Measurements from ENCODE around the gene WDR54.

The WDR54 gene

GRCh38 chr2:74421221-74421870, at the start of gene WDR54, which contains the start of gene C2orf81:
TSS of gene WDR54 (plus strand) at chr2:74421730. CDS start at chr2:74422154, 424 bp downstream.
TSS of gene C2orf81 (minus strand) at chr2:74421619. CDS start at chr2:74421560, 59 bp downstream.
- peak; percentile 90 to 91 for DNase-seq

GRCh38 chr2:74372674-74373073, 48.9 kb upstream of the WDR54 start:
- no peak for DNase-seq

- DNase-seq, result no peak
Measured at GRCh38 chr2:74373221-74373676, 48.3 kb upstream of the WDR54 start.

- no peak for DNase-seq
Measured at GRCh38 chr2:74373985-74374384, 47.5 kb upstream of the WDR54 start.

GRCh38 chr2:74374509-74375205, 46.9 kb upstream of the WDR54 start:
- DNase-seq, result no peak

- no peak for DNase-seq
Measured at GRCh38 chr2:74375838-74376237, 45.7 kb upstream of the WDR54 start.

- DNase-seq, result no peak
Measured at GRCh38 chr2:74378007-74378406, 43.5 kb upstream of the WDR54 start.

- DNase-seq, result peak in 1 of 2 donors; percentile 15
Measured at GRCh38 chr2:74379851-74380789, 41.4 kb upstream of the WDR54 start, which contains the start of gene DCTN1. TSS of gene DCTN1 (minus strand) at chr2:74380311. CDS start at chr2:74380037, 274 bp downstream.

- DNase-seq, result no peak
Measured at GRCh38 chr2:74381751-74382150, 39.8 kb upstream of the WDR54 start.

- no peak for DNase-seq
Measured at GRCh38 chr2:74383254-74383653, 38.3 kb upstream of the WDR54 start.

GRCh38 chr2:74384051-74384450, 37.5 kb upstream of the WDR54 start:
- DNase-seq, result no peak

GRCh38 chr2:74385396-74385795, 36.1 kb upstream of the WDR54 start:
- DNase-seq, result no peak

GRCh38 chr2:74387346-74387745, 34.2 kb upstream of the WDR54 start:
- DNase-seq, result no peak

- no peak for DNase-seq
Measured at GRCh38 chr2:74390606-74391005, 30.9 kb upstream of the WDR54 start.

GRCh38 chr2:74391209-74391579, 30.3 kb upstream of the WDR54 start:
- no peak for DNase-seq

- DNase-seq, result peak; percentile 93 to 97
Measured at GRCh38 chr2:74391580-74392448, 29.7 kb upstream of the WDR54 start.

- DNase-seq, result no peak
Measured at GRCh38 chr2:74392449-74392743, 29.1 kb upstream of the WDR54 start.

- no peak for DNase-seq
Measured at GRCh38 chr2:74393525-74393924, 28.0 kb upstream of the WDR54 start.

- DNase-seq, result no peak
Measured at GRCh38 chr2:74396149-74396548, 25.4 kb upstream of the WDR54 start.

- no peak for DNase-seq
Measured at GRCh38 chr2:74399785-74400184, 21.7 kb upstream of the WDR54 start.

- no peak for DNase-seq
Measured at GRCh38 chr2:74401891-74402290, 19.6 kb upstream of the WDR54 start.

- no peak for DNase-seq
Measured at GRCh38 chr2:74406035-74406434, 15.5 kb upstream of the WDR54 start.

All from activated CD4-positive, alpha-beta T cell treated with anti-CD3 and anti-CD28 coated beads for 4 hours (primary cell).